Progenitor cell of endocrine pancreas (in vitro differentiated cells): ENCODE measurements around the gene MBTD1. TPM values are rescaled to one million over a fixed set of nuclear protein-coding genes. Genes with fewer than 3 reads are reported as not detected.
A peak's percentile ranks its signal among the peaks of the same experiment; 100 is the strongest.

ENCODE experiments used
- DNase-seq: peaks from one replicate; pipeline ENCODE4 v3.0.0; 2021; ENCODE audit warnings: low spot score; ENCODE audit not compliant: unreplicated experiment
- H3K27ac Mint-ChIP-seq: 2 replicates; pipeline ENCODE4 v1.8.0; 2021; ENCODE audit warnings: mild to moderate bottlenecking, moderate library complexity, mixed read lengths
- H3K27me3 Mint-ChIP-seq: 2 replicates; pipeline ENCODE4 v1.8.0; 2021; ENCODE audit warnings: mixed read lengths
- H3K36me3 Mint-ChIP-seq: 2 replicates; pipeline ENCODE4 v1.8.0; 2022; ENCODE audit warnings: mixed read lengths; ENCODE audit not compliant: insufficient read depth
- H3K4me1 Mint-ChIP-seq: 2 replicates; pipeline ENCODE4 v1.8.0; 2021; ENCODE audit warnings: low read depth, mixed read lengths
- H3K4me3 Mint-ChIP-seq: 2 replicates; pipeline ENCODE4 v1.8.0; 2021; ENCODE audit warnings: low read depth, mild to moderate bottlenecking, moderate library complexity, mixed read lengths
- H3K9me3 Mint-ChIP-seq: 2 replicates; pipeline ENCODE4 v1.8.0; 2021; ENCODE audit warnings: low read depth, mixed read lengths
- total RNA-seq: library from RNA; stranded (reverse); gene quantifications from 2 replicates; pipeline ENCODE4 v1.2.1, GENCODE V29; 2021
- TF ChIP-seq, protein P1 (sequence below): fragments of 200-600 bp; sonication (generic); IDR thresholded peaks from one replicate; pipeline ENCODE4 v1.5.0; 2021; ENCODE audit warnings: antibody characterized with exemption, mild to moderate bottlenecking; ENCODE audit not compliant: unreplicated experiment

Gene MBTD1
- total RNA-seq, 1 donor from 2014 or later: 50.7 TPM

- Mint-ChIP-seq H3K9me3 (no peaks in the 10 kb centered on the region), H3K36me3 (peaks cover 4% of the 10 kb centered on the region)
Observed at GRCh38 chr17:51152766-51153209, 107.1 kb downstream of the MBTD1 start.

DNA sequence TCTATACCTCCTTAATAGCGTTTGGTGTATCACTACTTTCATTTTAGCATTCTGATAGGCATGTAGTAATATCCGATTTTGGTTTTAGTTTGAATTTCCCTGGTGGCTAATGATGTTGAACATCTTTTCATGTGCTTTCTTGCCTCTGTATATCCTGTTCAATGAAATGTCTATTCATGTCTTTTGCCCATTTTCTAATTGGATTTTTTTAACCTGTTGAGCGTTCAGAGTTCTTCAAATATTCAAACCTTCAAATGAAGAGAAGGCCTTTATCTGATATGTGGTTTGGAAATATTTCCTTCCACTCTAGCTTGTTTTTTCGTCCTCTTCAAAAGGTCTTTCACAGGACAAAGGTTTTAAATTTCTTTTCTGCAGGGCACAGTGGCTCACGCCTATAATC is 108.9 kb downstream of the MBTD1 start:
- TF ChIP-seq, protein P1, sequence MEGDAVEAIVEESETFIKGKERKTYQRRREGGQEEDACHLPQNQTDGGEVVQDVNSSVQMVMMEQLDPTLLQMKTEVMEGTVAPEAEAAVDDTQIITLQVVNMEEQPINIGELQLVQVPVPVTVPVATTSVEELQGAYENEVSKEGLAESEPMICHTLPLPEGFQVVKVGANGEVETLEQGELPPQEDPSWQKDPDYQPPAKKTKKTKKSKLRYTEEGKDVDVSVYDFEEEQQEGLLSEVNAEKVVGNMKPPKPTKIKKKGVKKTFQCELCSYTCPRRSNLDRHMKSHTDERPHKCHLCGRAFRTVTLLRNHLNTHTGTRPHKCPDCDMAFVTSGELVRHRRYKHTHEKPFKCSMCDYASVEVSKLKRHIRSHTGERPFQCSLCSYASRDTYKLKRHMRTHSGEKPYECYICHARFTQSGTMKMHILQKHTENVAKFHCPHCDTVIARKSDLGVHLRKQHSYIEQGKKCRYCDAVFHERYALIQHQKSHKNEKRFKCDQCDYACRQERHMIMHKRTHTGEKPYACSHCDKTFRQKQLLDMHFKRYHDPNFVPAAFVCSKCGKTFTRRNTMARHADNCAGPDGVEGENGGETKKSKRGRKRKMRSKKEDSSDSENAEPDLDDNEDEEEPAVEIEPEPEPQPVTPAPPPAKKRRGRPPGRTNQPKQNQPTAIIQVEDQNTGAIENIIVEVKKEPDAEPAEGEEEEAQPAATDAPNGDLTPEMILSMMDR: no peak
- Mint-ChIP-seq H3K27ac (peak overlapping the region; percentile 44), H3K36me3 (no peaks in the 10 kb centered on the region), H3K27me3 (no peaks in the 10 kb centered on the region), H3K9me3 (no peaks in the 10 kb centered on the region), H3K4me3 (no peak overlapping the region), H3K4me1 (peaks cover 10% of the 10 kb centered on the region)
- no peak for DNase-seq

More at GRCh38 chr17:51152766-51153209, 107.1 kb downstream of the MBTD1 start:
- H3K4me3 Mint-ChIP-seq: no peak overlapping the region
- no peak overlapping the region for H3K27ac Mint-ChIP-seq
- no peaks in the 10 kb centered on the region for H3K27me3 Mint-ChIP-seq
- peaks cover 2% of the 10 kb centered on the region for H3K4me1 Mint-ChIP-seq
- DNase-seq: no peak
- TF ChIP-seq, protein P1: no peak

DNA sequence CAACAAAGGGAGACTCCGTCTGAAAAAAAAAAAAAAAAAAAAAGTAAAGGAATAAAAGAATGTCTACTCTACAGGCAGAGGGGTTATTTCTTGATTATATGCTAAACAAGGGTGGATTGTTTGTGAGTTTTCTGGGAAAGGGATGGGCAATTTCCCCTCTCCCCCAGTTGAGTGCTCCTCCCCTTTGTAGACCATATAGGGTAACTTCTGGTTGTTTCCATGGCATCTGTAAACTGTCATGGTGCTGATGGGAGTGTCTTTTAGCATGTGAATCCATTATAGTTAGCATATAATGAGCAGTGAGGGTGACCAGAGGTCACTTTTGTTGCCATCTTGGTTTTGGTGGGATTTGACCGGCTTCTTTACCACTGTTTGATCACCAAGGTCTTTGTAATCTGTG is 110.7 kb downstream of the MBTD1 start:
- H3K27me3 Mint-ChIP-seq: no peaks in the 10 kb centered on the region
- DNase-seq: no peak
- no peaks in the 10 kb centered on the region for H3K9me3 Mint-ChIP-seq
- peak overlapping the region; percentile 45 for H3K27ac Mint-ChIP-seq
- TF ChIP-seq, protein P1: no peak
- peaks cover 16% of the 10 kb centered on the region for H3K4me1 Mint-ChIP-seq
- no peak overlapping the region for H3K4me3 Mint-ChIP-seq
- no peaks in the 10 kb centered on the region for H3K36me3 Mint-ChIP-seq

- H3K27me3 Mint-ChIP-seq: no peaks in the 10 kb centered on the region
- TF ChIP-seq, protein P1: no peak
- no peaks in the 10 kb centered on the region for H3K36me3 Mint-ChIP-seq
- no peak for DNase-seq
- no peak overlapping the region for H3K4me3 Mint-ChIP-seq
- no peak overlapping the region for H3K27ac Mint-ChIP-seq
- no peaks in the 10 kb centered on the region for H3K9me3 Mint-ChIP-seq
- H3K4me1 Mint-ChIP-seq: peaks cover 17% of the 10 kb centered on the region
Observed at GRCh38 chr17:51147650-51148049, 112.2 kb downstream of the MBTD1 start.

GRCh38 chr17:51144266-51145022 is 115.4 kb downstream of the MBTD1 start:
- TF ChIP-seq, protein P1: no peak
- no peak for DNase-seq
- H3K36me3 Mint-ChIP-seq: no peaks in the 10 kb centered on the region
- no peaks in the 10 kb centered on the region for H3K9me3 Mint-ChIP-seq
- no peak overlapping the region for H3K4me3 Mint-ChIP-seq
- peak overlapping the region; percentile 70 for H3K27ac Mint-ChIP-seq
- H3K27me3 Mint-ChIP-seq: no peaks in the 10 kb centered on the region
- H3K4me1 Mint-ChIP-seq: peaks cover 17% of the 10 kb centered on the region
